ENCODE data around the gene CFAP61. TPM values are rescaled to one million over a fixed set of nuclear protein-coding genes. Genes with fewer than 3 reads are reported as not detected.

Gene CFAP61
- total RNA-seq, 4 donors from 2014 or later, result not detected

GRCh38 chr20:20136313-20136712 is 84.0 kb downstream of the CFAP61 start:
- no peaks in the 10 kb centered on the region for H3K36me3 ChIP-seq
- DNase-seq (ENCODE audit: extremely low spot score), result no peak
- H3K4me3 ChIP-seq, result no peak overlapping the region
- TF ChIP-seq CTCF (IDR thresholded peaks at IDR 0.05), result no peak
- no peak for TF ChIP-seq POLR2AphosphoS5 (IDR thresholded peaks at IDR 0.05)
- no peak for TF ChIP-seq POLR2A (IDR thresholded peaks at IDR 0.05; ENCODE audit: low read depth)
- no peak for TF ChIP-seq EP300 (IDR thresholded peaks at IDR 0.05)
- no peak overlapping the region for H3K27ac ChIP-seq (replicated peaks in 1 of 4)
- peaks cover 0 to 25% (median 8%) of the 10 kb centered on the region in 4 donors for H3K9me3 ChIP-seq
- H3K4me1 ChIP-seq, result peaks cover 0 to 4% (median 0%) of the 10 kb centered on the region in 4 donors
- intact Hi-C loops (cut with DNase I), result no loop called here
- no peaks in the 10 kb centered on the region for H3K27me3 ChIP-seq
- 75% methylated on average over 1 of the region's 1 CpG for WGBS

GRCh38 chr20:20137851-20138250 is 85.5 kb downstream of the CFAP61 start:
- TF ChIP-seq EP300 (IDR thresholded peaks at IDR 0.05) (no peak), CTCF (IDR thresholded peaks at IDR 0.05) (no peak), POLR2A (IDR thresholded peaks at IDR 0.05; ENCODE audit: low read depth) (no peak), POLR2AphosphoS5 (IDR thresholded peaks at IDR 0.05) (no peak)
- 94% methylated on average over 4 of the region's 5 CpGs for WGBS
- no peaks in the 10 kb centered on the region for H3K27me3 ChIP-seq
- no peak for DNase-seq (ENCODE audit: extremely low spot score)
- no peaks in the 10 kb centered on the region for H3K36me3 ChIP-seq
- no peak overlapping the region for H3K4me3 ChIP-seq
- H3K27ac ChIP-seq (replicated peaks in 1 of 4), result no peak overlapping the region
- peaks cover 0 to 25% (median 8%) of the 10 kb centered on the region in 4 donors for H3K9me3 ChIP-seq
- intact Hi-C loops (cut with DNase I), result no loop called here
- peaks cover 0 to 4% (median 0%) of the 10 kb centered on the region in 4 donors for H3K4me1 ChIP-seq

- Histone ChIP-seq H3K27me3 (no peaks in the 10 kb centered on the region), H3K4me1 (peaks cover 0 to 4% (median 0%) of the 10 kb centered on the region in 4 donors), H3K36me3 (no peaks in the 10 kb centered on the region), H3K27ac (replicated peaks in 1 of 4) (peak overlapping the region in 1 of 4 donors; percentile 6), H3K4me3 (no peak overlapping the region), H3K9me3 (peaks cover 0 to 21% (median 4%) of the 10 kb centered on the region in 4 donors)
- peak in 1 of 2 donors; percentile 3 for TF ChIP-seq POLR2AphosphoS5 (IDR thresholded peaks at IDR 0.05)
- no peak for TF ChIP-seq CTCF (IDR thresholded peaks at IDR 0.05)
- no peak for TF ChIP-seq EP300 (IDR thresholded peaks at IDR 0.05)
- TF ChIP-seq POLR2A (IDR thresholded peaks at IDR 0.05; ENCODE audit: low read depth), result no peak
- no peak for DNase-seq (ENCODE audit: extremely low spot score)
- intact Hi-C loops (cut with DNase I), result no loop called here
- WGBS, result 70% methylated on average over 4 of the region's 4 CpGs
Observed at GRCh38 chr20:20138301-20139064, 86.2 kb downstream of the CFAP61 start.

GRCh38 chr20:20139403-20139802 is 87.1 kb downstream of the CFAP61 start:
- peaks cover 0 to 4% (median 0%) of the 10 kb centered on the region in 4 donors for H3K4me1 ChIP-seq
- intact Hi-C loops (cut with DNase I), result no loop called here
- TF ChIP-seq CTCF (IDR thresholded peaks at IDR 0.05) (no peak), POLR2A (IDR thresholded peaks at IDR 0.05; ENCODE audit: low read depth) (no peak), POLR2AphosphoS5 (IDR thresholded peaks at IDR 0.05) (no peak), EP300 (IDR thresholded peaks at IDR 0.05) (no peak)
- DNase-seq (ENCODE audit: extremely low spot score), result no peak
- no peaks in the 10 kb centered on the region for H3K36me3 ChIP-seq
- H3K27me3 ChIP-seq, result no peaks in the 10 kb centered on the region
- peaks cover 0 to 18% (median 4%) of the 10 kb centered on the region in 4 donors for H3K9me3 ChIP-seq
- WGBS, result 71% methylated on average over 5 of the region's 5 CpGs
- H3K4me3 ChIP-seq, result no peak overlapping the region
- no peak overlapping the region for H3K27ac ChIP-seq (replicated peaks in 1 of 4)
